HG03135 (cell line): ENCODE data around the gene FBXL16.

Experiments used
- ATAC-seq: cut with Tn5 transposase; IDR thresholded peaks from one replicate; pipeline ENCODE4 v1.9.1; 2021; ENCODE audit warnings: mild to moderate bottlenecking, moderate library complexity; ENCODE audit not compliant: unreplicated experiment

The FBXL16 gene

DNA sequence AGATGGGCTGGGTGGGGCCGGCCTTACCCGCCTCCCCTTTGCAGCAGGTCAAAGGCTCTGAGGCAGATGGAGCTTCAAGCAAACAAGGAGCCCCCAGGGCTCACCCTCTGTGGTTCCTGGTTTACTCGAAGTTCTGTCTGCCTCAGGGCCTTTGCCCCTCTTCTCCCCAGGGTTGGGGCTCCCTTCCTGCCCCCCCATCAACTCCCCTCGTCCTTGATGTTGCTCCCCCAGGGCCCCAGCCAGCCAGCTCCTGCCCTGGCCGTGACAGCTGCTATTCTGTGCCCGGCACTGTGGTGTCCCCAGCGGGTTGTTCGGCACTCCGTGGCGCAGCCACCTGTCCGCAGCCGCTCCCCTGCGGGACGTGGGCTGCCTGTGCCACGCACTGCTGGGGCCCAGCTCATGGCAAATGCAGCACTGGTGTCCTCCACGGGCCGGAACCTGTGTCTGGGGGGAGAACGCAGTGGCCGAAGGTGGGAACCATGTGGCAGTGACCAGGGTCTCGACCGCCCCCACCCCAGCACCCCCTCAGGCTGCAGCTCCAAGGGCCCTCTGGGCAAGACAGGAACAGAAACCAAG is 5.0 kb upstream of the FBXL16 start:
- ATAC-seq: no peak

DNA sequence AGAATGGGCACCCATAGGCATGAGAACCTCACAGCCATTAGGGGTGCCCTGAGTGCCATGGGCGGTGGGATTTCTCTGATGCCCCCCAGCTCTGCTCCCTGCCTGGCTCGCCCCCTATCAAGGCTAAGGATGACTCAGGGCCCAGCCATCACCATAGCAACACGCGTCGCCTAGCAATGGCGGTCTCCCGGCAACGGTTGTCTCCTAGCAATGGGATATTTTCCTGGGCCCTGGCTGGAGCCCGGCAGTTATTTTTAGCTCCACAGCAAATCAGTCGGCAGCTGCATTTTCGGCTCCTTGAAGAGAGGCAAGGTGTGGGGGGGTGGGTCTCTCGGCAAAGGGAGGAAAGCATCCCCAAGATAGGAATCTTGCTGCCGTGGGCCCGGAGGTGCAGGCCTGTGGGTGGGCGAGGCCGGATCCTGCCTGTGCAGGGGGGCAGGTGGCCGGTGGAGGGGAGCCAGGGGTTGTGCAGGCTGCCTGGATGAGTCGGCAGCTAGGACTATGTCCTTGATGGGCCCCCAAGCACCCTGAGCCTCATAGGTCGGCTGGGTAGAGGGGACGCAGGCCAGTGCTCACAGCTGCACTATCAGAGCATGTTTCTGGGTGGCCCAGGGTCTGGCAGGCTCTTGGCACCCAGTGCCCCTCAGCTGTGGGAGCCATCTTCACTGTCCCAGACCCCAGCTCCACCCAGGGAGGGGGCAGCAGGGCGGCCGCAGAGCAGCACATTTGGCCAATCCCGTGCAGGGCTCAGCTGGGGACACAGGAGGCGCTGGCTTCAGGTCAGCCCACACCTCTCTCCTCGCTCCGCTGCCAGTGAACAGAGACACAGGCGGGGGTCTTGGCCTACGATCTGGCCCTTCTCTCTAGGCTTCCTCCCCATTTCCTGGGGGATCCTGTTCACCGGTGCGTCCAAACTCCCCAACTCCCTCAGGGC is 4.2 kb upstream of the FBXL16 start:
- no peak for ATAC-seq

DNA sequence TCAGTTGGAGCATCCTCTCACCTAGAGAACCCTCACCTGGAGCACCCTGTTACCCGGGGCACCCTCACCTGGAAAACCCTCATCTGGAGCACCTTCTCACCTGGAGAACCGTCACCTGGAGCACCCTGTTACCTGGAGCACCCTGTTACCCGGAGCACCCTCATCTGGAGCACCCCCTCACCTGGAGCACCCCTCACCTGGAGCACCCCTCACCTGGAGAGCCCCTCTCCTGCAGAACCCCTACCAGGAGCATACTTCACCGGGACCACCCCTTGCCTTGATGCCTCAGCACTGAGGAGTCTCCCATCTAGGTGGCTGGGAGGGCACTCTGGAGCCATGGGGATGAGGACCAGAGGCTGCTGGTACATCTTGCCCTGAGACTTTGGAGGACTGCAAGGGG is 3.4 kb upstream of the FBXL16 start:
- ATAC-seq: no peak

DNA sequence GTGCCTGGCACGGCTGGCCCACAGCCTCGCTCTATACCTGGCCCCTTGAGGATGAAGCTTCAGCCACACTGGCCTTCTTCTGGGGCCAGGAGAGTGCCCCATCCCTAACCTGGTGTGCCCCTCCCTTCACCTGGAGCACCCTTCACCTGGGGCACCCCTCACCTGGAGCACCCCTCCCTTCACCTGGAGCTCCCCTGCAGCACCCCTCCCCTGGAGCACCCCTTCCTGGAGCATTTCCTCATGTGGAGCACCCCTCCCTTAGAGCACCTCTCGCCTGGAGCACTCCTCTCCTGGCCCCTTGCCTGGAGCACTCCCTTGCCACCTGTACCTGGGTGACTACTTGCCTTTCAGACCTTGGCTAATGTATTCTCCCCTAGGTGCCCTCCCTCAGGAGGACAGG is 2.4 kb upstream of the FBXL16 start:
- no peak for ATAC-seq

DNA sequence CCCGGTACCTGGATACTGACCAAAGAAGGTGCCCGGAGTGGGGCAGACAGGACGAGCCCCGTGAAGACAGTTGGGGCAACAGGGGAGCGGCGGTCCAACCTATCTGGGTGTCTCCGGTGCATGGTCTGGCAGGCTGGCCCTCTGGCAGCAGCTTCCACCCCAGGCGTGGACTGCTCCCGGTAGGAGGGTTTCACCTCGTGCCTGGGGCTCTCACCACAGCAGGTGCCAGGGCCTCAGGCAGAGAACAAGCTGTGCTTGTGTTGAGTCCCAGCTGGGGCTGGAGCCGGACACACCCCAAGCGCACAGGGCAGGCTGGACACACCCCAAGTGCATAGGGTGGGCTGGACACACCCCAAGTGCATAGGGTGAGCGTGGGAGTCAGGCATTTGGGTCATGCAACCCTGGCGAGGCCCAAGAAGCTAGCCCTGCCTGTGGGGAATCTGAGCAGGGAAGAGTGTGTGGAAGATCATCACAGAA is 1.5 kb upstream of the FBXL16 start:
- ATAC-seq: no peak

GRCh38 chr16:706189-707061 is 824 bp upstream of the FBXL16 start:
- ATAC-seq: no peak

- ATAC-seq: no peak
These were observed 835 bp downstream of the FBXL16 start for GRCh38 chr16:704552-705380.

DNA sequence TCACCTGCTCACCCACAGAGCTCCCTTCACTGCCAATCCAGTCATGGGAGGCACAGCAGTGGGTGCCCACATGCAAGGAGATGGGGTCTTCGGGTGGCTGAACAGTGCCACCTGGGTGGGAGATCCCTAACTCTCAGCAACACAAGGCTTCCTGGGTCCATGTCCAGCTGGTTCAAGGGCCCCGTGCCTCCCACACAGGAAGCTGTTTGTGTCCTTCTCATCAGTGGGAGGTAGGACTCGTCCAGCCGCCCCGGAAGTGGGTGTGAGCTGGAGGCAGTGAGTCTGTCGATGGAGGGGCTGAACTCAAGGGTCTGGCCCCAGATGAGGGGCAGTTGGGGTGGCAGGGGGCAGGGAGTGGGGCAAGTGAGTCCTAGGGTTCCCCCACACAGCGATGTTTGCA is 1.6 kb downstream of the FBXL16 start:
- ATAC-seq: no peak

DNA sequence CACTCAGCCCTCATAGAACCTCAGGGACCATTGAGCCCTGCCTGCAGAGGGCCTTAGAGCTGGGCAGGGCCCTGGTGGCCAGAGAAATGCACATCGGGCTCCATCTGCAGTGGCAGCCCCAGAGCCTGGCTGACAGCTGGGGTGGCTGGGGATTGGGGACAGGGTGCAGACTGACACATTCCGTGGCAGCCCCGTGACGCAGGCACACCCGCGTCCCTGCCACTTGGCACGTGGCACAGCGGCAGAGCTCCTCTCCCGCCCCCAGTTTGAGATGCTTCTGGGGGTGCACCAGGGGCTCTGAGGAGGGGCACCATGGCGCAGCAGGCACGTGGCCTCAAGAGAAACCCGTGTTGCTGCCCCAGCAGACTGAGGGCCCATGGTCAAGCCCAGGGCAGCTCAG is 2.2 kb downstream of the FBXL16 start:
- ATAC-seq: no peak

DNA sequence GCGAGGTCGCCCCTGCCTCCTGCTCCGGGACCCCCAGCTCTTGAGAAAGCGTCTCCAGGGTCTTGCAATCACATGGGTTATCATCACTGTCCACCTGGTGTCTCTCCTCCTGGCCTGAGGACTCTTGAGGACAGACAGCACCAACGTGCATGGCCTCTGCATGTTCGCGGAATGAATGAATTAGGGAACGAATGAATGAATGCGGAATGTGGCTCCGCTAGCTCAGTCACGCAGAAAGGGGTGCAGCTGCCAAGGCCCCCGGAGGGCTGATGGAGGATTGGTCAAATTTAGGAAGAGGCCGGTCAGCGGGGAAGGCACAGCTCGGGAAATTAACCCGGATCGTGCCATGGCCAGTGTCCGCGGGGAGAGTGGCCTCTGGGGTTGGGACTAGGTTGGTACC is 3.3 kb downstream of the FBXL16 start:
- no peak for ATAC-seq

GRCh38 chr16:700684-701584 is 4.7 kb downstream of the FBXL16 start:
- no peak for ATAC-seq

DNA sequence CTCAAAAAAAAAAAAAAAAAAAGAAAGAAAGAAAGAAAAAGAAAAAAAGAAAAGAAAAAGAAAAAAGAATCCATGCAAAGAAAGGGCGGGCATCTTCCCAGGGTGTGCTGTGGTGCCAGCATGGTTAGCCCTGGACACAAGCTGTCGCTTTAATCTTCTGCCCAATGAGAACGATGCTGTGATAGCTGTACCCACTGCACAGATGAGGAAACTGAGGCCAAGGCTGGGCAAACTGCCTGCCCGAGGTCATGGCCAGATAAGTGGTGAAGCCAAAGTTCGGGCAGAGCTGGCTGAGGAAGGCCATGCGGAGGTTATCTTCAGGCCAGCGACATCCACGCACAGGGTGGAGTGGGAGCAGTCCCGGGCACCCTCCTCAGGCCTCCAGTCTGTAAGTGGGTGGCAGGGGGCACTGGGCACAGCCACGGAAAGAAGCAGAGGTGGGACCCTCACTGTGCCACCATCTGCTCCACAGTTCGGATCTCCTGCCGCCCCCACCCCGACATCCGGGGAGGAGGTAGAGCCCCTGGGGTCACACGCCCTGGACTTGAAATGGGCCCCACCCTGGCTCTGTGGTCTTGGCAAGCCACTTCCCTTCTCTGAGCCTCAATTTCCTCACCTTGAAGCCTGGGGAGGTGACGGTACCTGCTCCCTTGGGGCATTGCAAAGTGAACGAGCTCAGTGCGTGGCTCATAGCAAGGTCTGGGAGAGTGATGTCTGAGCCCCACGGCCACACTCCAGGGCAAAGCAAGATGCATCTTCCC is 6.5 kb downstream of the FBXL16 start:
- ATAC-seq: no peak

GRCh38 chr16:695355-696089 is 10.1 kb downstream of the FBXL16 start:
- ATAC-seq: no peak

DNA sequence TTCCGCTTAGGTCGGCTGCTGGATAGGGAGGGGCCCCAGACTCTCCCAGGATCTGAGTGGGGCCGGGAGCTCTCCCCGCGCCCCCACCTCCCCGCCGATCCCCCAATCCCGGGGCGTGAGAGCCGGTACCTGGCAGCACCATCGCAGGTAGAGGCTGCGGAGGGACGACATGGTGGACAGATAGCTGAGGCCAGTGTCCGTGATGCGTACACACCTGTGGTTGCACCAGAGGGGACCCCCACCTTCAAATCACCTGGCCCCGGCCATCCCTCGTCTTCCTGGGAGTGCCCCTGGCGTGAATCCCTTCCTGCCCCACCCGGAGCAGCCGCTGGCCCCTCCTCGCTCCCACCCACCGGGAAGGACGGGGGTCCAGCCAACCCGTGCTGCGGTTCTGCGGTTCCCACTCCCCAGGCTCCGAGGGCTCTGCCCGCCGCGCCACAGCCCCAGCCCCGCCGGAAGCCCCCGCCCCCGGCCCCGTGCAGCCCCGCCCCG is 10.7 kb downstream of the FBXL16 start:
- ATAC-seq: no peak

DNA sequence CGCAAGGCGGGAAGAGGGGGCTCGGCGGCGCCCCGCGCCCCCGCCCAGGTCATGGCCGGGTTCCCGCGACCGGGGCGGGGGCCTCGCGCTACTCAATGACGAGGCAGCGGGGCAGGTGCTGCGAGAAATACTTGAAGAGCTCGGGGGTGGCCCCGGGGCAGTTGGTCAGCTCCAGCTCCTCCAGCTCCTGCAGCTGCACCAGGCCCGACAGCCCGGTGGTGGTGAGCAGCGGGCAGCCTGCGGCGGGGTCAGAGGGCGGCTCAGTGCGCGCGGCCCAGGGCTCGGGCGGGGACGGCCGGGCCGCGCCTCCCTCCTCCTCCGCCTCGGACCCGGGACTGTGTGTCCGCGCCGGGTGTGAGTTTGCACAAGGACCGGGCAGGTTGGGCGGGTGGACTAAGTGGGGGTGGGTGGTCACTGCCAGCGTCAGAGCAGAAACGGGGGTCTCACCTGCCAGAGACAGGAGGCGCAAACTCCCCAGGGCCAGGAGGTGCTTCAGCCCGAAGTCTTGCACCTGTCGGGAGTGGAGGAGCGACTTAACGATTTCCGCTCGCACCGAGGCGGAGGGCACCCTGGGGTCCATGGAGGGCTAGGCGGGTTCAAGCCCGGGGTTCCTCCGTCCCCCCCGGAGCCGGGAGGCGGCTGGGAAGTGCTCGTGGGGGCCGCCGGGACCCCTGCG is 11.3 kb downstream of the FBXL16 start:
- no peak for ATAC-seq

DNA sequence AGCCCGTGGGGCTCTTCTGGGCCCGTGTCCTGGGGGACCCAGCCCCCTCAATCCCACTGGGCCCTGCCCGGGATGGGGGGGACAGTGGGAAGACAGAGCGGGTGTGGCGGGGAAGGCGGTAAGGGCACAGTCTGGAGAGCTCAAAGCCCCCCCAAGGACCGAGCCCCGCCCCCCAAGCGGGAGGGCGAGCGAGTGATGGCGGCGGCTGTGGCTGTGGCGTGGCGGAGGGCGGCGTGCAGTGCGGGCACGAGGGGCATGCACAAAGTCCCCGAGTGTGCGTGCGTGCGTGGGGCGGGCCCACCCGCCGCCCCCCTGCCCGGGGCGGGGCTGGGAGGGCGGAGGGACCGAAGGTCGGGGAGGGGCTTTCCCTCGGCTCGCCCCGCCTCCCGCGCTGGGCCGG is 11.8 kb downstream of the FBXL16 start:
- no peak for ATAC-seq

DNA sequence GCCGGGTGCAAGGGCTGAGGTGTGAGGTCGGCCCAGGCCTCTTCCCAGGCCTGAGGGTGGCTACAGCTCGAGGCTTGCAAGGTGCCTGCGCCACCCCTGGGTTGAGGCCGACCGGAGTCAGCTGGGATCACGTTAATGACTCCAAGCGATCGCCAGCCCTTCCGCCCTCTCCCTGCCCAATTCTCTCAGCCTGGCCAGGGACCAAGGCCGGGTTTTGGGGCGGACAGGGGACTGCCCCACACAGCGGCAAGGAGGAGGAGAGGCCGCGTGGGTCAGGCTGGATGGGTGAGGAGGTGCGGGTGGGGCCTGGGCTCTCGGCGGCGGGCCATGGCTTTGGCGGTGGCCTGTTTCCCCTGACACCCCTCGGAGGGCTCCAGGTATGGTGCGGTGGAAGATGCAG is 12.2 kb downstream of the FBXL16 start:
- no peak for ATAC-seq
